NCI-H1092 treated with DMSO at 0.1 percent for 48 hours (cell line): Measurements from ENCODE around the gene NOLC1.
A peak's percentile ranks its signal among the peaks of the same experiment; 100 is the strongest.

Experiments used
- DNase-seq: peaks from one replicate; lab custom pipeline; 2025; lab: John Stamatoyannopoulos, UW

The NOLC1 gene

DNA sequence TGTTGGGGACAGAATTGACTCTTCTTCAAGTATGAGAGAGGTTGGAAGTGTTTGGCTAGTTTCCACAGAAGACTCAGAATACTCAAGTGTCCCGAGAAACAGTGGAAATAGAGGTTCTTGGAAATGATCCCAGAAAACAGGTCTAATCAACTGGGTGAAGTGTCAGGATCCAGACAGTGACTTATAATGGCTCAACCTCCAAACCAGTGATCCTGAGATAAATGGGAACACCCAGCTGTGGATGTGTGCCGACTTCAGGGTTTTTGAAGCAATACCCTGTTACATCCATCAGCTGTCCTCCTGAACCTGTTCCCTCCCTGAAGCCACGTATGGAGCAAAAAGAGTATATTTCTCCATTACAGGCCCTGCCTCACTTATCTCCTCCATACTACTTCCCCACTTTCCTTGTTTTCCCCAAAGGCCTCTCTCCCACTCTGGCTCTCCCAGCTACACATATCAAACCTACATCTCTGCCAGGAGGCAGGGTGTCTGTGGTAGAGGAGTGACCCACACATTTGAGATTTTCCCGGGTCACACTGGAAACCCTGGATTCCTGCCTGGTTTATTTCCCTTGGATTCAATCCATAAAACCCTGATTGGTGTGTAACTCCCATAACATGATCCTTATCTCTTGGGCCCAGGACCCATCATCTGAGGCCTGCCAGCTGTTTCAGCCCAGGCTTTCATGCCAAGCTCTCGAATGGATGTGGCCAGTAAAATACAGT lies 56.3 kb downstream of the NOLC1 start:
- DNase-seq, result peak; percentile 5

DNA sequence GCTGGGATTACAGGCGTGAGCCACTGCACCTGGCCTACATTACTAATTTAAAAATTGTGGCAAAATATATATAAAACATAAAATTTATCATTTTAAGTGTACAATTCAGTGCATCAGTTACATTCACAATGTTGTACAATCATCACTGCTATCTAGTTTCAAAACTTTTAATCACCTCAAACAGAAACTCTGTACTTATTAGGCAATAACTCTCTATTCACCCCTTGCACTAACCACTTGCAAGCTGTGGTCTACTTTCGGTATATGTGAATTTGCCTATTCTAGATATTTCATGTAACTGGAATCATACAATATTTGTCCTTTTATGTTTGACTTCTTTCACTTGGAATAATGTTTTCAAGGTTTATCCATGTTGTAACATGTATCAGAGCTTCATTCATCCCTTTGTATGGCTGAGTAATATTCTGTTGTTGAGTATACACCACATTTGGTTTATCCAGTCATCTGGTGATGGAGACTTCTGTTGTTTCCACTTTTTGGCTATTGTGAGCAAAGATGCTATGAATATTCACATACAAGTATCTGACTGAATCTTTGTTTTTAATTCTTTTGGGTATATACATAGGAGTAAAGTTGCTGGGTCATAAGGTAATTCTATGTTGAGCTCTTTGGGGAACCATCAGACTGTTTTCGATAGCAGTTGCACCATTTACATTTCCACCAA lies 59.6 kb downstream of the NOLC1 start:
- DNase-seq, result no peak
